SU-DHL-6 (cell line): ENCODE results near the gene CNTN4.

Experiments used
- EZH2phosphoT487 ChIP-seq: fragments of 200-600 bp; sonication (generic), shearing (Covaris generic); conservative IDR thresholded peaks from 2 replicates; pipeline ENCODE4 v1.6.1; 2018; ENCODE audit warnings: mild to moderate bottlenecking, antibody characterized with exemption, low read length, moderate library complexity, mixed read lengths
- TF ChIP-seq, protein P1 (sequence below): fragments of 200-600 bp; sonication (generic); IDR thresholded peaks from one replicate; pipeline ENCODE4 v1.5.1; 2017; ENCODE audit warnings: antibody characterized with exemption, mild to moderate bottlenecking, low read length, moderate library complexity; ENCODE audit not compliant: insufficient read depth, poor library complexity, severe bottlenecking

DNA sequence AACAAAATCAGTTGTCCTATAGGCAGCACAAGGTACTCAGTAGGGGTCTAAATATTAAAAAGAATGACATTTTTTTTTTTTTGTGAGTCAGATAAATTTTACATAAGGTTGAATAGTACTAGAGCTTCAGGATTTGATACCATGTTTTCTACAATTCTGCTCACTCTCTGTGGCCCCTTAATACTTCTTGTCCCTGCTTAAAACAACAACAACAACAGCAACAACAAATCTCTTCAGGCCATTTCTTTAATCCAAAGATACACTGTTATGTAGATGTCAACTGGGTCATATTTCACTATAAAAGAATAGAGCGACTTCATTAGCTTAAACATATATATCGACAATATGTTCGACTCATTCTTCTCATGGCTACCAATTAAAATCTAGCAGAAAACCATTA lies 1008.5 kb downstream of the CNTN4 start:
- TF ChIP-seq, protein P1, sequence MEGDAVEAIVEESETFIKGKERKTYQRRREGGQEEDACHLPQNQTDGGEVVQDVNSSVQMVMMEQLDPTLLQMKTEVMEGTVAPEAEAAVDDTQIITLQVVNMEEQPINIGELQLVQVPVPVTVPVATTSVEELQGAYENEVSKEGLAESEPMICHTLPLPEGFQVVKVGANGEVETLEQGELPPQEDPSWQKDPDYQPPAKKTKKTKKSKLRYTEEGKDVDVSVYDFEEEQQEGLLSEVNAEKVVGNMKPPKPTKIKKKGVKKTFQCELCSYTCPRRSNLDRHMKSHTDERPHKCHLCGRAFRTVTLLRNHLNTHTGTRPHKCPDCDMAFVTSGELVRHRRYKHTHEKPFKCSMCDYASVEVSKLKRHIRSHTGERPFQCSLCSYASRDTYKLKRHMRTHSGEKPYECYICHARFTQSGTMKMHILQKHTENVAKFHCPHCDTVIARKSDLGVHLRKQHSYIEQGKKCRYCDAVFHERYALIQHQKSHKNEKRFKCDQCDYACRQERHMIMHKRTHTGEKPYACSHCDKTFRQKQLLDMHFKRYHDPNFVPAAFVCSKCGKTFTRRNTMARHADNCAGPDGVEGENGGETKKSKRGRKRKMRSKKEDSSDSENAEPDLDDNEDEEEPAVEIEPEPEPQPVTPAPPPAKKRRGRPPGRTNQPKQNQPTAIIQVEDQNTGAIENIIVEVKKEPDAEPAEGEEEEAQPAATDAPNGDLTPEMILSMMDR: no peak
- no peak for TF ChIP-seq EZH2phosphoT487
